ENCODE results near the gene PAXIP1.

The PAXIP1 gene

GRCh38 chr7:154899862-154900261 lies 103.1 kb downstream of the PAXIP1 start:
- in situ Hi-C loops (cut with MboI; ENCODE audit: low sequenced_read_pairs): loop anchor here (25.0 kb wide), 1 partner anchor 862 kb away; no protein-coding TSS in a partner anchor

DNA sequence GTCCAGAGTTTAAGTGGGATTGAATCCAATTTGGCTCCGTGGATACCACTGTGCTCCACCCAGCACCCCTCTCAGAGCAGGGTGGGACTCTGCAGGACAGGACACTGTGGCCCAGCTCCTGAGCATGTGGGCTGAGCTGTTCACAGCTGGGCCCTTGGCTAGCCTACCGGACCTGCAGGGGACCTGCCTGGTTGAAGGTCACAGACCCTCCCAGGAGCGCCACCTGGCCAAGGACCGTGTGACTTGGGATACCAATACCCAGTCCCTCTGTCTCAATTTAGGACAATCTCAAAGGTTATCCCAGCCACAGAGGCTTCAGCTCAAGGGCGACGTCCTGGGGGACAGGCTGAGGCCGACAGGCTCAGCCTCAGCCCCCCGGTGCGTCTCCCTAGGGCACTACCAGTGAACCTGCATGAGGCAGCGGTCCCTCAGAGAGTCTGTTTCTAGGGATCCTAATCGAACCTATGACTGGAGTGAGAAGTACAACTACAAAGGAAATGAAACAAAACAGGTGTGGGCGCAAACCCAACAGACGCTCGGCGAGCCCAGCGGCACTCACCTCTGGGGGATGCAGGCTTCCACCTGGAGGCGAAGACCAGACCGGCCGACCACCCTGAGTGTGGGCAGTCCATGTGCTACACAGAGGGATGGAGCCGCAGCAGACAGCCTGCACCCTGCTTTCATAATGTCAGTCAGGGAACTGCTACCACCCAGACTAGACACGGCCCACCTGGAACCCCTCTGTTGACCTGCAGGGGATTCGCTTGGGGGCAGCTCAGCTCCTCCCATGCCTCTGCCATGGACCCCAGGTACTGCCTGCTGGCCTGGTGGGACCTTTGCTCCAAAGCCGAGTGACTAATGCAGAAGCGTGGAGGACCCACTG lies 103.7 kb downstream of the PAXIP1 start:
- in situ Hi-C loops (cut with MboI; ENCODE audit: low sequenced_read_pairs): no loop called here

- in situ Hi-C loops (cut with MboI; ENCODE audit: low sequenced_read_pairs): no loop called here
Observed at GRCh38 chr7:154896076-154896475, 106.8 kb downstream of the PAXIP1 start.

Measured in HL-60/S4 (cell line).